ENCODE data around the gene SEC14L2. TPM values are rescaled to one million over a fixed set of nuclear protein-coding genes. Genes with fewer than 3 reads are reported as not detected.

SEC14L2 gene
- polyA plus RNA-seq, 2 of the 4 experiments (the other 2 are of a cell fraction): 12.8 to 15.2 TPM

DNA sequence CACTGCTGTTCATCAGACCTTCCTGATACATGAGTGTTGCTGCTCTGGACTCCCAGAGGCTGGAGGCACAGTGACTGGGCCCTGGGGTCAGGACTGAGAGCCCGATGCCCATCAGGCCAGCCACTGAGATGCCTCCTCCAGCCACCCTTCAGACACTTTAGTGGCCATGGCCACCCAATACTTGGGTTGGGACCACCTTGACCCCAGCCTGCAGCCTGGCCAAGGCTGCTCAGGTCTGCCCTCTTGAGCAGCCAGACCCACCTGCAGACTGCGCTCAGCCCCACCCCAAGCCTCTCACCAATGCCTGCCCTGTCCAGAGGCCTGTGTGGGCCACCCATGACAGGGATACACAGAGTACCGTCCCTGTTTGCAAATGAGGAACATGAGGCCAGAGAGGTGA is 13.8 kb upstream of the SEC14L2 start:
- CTCF ChIA-PET: interaction anchor here (0.9 kb wide), 1 partner anchor 41 kb away, joined by 3 read pairs; no protein-coding TSS in a partner anchor
- no peak for FAIRE-seq
- POLR2A ChIA-PET: no interaction called here

DNA sequence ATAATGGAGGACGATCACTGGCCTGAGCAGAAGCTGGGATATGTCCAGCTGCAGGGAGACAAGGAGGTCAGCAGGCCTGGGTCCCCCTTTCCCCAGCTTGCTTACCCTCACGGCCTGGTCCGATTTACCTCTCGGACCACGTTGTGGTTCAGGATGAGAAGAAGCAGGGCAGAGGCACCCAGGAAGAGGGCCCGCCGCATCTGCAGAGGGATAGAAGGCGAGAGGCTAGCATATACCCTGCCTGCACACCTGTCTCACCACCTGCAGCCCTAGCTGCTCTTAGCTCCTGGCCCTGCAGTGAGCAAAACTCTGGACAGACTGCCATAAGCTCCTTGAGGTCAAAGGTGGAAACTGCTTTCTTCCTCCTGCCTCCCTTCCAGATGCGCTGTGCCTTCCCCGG is 10.9 kb upstream of the SEC14L2 start:
- Histone ChIP-seq H3K4me3 (peak overlapping the region; percentile 70), H3K27ac (peak overlapping the region; percentile 96 to 100; a peak in 4 of 6 replicates), H3K4me2 (peak overlapping the region; percentile 92), H3K9me3 (peaks cover 9% of the 10 kb centered on the region; the same call in 2 of the 3 replicates), H3K4me1 (no peaks in the 10 kb centered on the region; the same call in 2 of the 3 replicates)
- ATAC-seq: no peak
- WGBS (ENCODE audit: missing lambda C conversion rate): 94% methylated on average over 8 of the region's 10 CpGs
- TF ChIP-seq POLR2A (IDR thresholded peaks at IDR 0.05; ENCODE audit: low read length) (no peak), TP53 (CRISPR knock-in tag; IDR thresholded peaks at IDR 0.05) (no peak), ZC3H11A (IDR thresholded peaks at IDR 0.05) (no peak), KDM1A (IDR thresholded peaks at IDR 0.05; ENCODE audit: low read depth) (no peak), ZSCAN20 (CRISPR knock-in tag; IDR thresholded peaks at IDR 0.05) (no peak), MYC (IDR thresholded peaks at IDR 0.05; ENCODE audit: borderline replicate concordance, low read length) (no peak), CHD4 (IDR thresholded peaks at IDR 0.05; ENCODE audit: borderline replicate concordance) (no peak), POLR2AphosphoS2 (conservative IDR thresholded peaks at IDR 0.05; ENCODE audit: low read length) (no peak), ESRRA (IDR thresholded peaks at IDR 0.05; ENCODE audit: borderline replicate concordance, low read length) (no peak), NR3C1 (IDR thresholded peaks at IDR 0.05) (no peak), NFE2L2 (conservative IDR thresholded peaks at IDR 0.05; ENCODE audit: low read length) (no peak), RCOR1 (IDR thresholded peaks at IDR 0.05; ENCODE audit: low read depth, low read length) (no peak)
- TF ChIP-seq, protein P1, sequence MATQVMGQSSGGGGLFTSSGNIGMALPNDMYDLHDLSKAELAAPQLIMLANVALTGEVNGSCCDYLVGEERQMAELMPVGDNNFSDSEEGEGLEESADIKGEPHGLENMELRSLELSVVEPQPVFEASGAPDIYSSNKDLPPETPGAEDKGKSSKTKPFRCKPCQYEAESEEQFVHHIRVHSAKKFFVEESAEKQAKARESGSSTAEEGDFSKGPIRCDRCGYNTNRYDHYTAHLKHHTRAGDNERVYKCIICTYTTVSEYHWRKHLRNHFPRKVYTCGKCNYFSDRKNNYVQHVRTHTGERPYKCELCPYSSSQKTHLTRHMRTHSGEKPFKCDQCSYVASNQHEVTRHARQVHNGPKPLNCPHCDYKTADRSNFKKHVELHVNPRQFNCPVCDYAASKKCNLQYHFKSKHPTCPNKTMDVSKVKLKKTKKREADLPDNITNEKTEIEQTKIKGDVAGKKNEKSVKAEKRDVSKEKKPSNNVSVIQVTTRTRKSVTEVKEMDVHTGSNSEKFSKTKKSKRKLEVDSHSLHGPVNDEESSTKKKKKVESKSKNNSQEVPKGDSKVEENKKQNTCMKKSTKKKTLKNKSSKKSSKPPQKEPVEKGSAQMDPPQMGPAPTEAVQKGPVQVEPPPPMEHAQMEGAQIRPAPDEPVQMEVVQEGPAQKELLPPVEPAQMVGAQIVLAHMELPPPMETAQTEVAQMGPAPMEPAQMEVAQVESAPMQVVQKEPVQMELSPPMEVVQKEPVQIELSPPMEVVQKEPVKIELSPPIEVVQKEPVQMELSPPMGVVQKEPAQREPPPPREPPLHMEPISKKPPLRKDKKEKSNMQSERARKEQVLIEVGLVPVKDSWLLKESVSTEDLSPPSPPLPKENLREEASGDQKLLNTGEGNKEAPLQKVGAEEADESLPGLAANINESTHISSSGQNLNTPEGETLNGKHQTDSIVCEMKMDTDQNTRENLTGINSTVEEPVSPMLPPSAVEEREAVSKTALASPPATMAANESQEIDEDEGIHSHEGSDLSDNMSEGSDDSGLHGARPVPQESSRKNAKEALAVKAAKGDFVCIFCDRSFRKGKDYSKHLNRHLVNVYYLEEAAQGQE (IDR thresholded peaks at IDR 0.05): no peak
- DNase-seq (ENCODE audit: low read depth in 1 of 2, low spot score in 1 of 2): no peak
- POLR2A ChIA-PET: interaction anchor here (0.7 kb wide), 1 partner anchor 150 kb away, joined by 4 read pairs; no protein-coding TSS in a partner anchor
- FAIRE-seq: no peak
- CTCF ChIA-PET: interaction anchor here (0.6 to 2.2 kb wide), 7 partner anchors 10 to 278 kb away, joined by 3 to 13 read pairs (median 3); no protein-coding TSS in a partner anchor

More for the DNA sequence above, 13.8 kb upstream of the SEC14L2 start:
- H3K4me2 ChIP-seq: no peak overlapping the region
- no CpG with 5 or more reads among the region's 3 CpGs for WGBS (ENCODE audit: missing lambda C conversion rate)
- TF ChIP-seq, protein P2, sequence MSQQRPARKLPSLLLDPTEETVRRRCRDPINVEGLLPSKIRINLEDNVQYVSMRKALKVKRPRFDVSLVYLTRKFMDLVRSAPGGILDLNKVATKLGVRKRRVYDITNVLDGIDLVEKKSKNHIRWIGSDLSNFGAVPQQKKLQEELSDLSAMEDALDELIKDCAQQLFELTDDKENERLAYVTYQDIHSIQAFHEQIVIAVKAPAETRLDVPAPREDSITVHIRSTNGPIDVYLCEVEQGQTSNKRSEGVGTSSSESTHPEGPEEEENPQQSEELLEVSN (IDR thresholded peaks at IDR 0.05; ENCODE audit: borderline replicate concordance, low read depth): no peak
- TF ChIP-seq KDM1A (IDR thresholded peaks at IDR 0.05; ENCODE audit: low read depth) (no peak), ZSCAN20 (CRISPR knock-in tag; IDR thresholded peaks at IDR 0.05) (no peak), SREBF2 (IDR thresholded peaks at IDR 0.05) (no peak), POLR2A (IDR thresholded peaks at IDR 0.05; ENCODE audit: low read length) (no peak), FOSL2 (IDR thresholded peaks at IDR 0.05) (no peak), FOSL2 (CRISPR knock-in tag; IDR thresholded peaks at IDR 0.05) (no peak), EHMT2 (IDR thresholded peaks at IDR 0.05; ENCODE audit: low read depth) (no peak), NR3C1 (IDR thresholded peaks at IDR 0.05) (no peak)
- TF ChIP-seq, protein P3, sequence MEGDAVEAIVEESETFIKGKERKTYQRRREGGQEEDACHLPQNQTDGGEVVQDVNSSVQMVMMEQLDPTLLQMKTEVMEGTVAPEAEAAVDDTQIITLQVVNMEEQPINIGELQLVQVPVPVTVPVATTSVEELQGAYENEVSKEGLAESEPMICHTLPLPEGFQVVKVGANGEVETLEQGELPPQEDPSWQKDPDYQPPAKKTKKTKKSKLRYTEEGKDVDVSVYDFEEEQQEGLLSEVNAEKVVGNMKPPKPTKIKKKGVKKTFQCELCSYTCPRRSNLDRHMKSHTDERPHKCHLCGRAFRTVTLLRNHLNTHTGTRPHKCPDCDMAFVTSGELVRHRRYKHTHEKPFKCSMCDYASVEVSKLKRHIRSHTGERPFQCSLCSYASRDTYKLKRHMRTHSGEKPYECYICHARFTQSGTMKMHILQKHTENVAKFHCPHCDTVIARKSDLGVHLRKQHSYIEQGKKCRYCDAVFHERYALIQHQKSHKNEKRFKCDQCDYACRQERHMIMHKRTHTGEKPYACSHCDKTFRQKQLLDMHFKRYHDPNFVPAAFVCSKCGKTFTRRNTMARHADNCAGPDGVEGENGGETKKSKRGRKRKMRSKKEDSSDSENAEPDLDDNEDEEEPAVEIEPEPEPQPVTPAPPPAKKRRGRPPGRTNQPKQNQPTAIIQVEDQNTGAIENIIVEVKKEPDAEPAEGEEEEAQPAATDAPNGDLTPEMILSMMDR (IDR thresholded peaks at IDR 0.05): no peak
- TF ChIP-seq, protein P4, sequence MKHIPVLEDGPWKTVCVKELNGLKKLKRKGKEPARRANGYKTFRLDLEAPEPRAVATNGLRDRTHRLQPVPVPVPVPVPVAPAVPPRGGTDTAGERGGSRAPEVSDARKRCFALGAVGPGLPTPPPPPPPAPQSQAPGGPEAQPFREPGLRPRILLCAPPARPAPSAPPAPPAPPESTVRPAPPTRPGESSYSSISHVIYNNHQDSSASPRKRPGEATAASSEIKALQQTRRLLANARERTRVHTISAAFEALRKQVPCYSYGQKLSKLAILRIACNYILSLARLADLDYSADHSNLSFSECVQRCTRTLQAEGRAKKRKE (CRISPR knock-in tag; IDR thresholded peaks at IDR 0.05; ENCODE audit: low read depth): no peak
- no peaks in the 10 kb centered on the region for H3K9me3 ChIP-seq
- ATAC-seq: no peak
- DNase-seq (ENCODE audit: low read depth in 1 of 2, low spot score in 1 of 2): no peak
- H3K27ac ChIP-seq: no peak overlapping the region
- H3K4me1 ChIP-seq: no peaks in the 10 kb centered on the region; the same call in 2 of the 3 replicates
- H3K4me3 ChIP-seq: no peak overlapping the region
